GM12892 (cell line): ENCODE data around the gene NTSR1.

ENCODE experiments used
- DNase-seq: peaks from one replicate; pipeline ENCODE4 v3.0.0; 2011; ENCODE audit not compliant: insufficient read length
- FAIRE-seq: peaks from 2 replicates; lab custom pipeline; 2011; peaks lifted over from hg19 to GRCh38; lab: Jason Lieb, UNC
- POLR2A ChIP-seq: IDR thresholded peaks from 2 replicates; pipeline ENCODE4 v1.6.1; 2011; ENCODE audit warnings: low read depth, low read length, control low read depth
- POLR2AphosphoS5 ChIP-seq: IDR thresholded peaks from 2 replicates; pipeline ENCODE4 v1.6.1; 2011; ENCODE audit warnings: low read depth, low read length, control low read depth
- TAF1 ChIP-seq: IDR thresholded peaks from 2 replicates; pipeline ENCODE4 v1.6.1; 2011; ENCODE audit warnings: low read depth, mild to moderate bottlenecking, control low read depth, low read length, borderline replicate concordance

NTSR1 gene

DNA sequence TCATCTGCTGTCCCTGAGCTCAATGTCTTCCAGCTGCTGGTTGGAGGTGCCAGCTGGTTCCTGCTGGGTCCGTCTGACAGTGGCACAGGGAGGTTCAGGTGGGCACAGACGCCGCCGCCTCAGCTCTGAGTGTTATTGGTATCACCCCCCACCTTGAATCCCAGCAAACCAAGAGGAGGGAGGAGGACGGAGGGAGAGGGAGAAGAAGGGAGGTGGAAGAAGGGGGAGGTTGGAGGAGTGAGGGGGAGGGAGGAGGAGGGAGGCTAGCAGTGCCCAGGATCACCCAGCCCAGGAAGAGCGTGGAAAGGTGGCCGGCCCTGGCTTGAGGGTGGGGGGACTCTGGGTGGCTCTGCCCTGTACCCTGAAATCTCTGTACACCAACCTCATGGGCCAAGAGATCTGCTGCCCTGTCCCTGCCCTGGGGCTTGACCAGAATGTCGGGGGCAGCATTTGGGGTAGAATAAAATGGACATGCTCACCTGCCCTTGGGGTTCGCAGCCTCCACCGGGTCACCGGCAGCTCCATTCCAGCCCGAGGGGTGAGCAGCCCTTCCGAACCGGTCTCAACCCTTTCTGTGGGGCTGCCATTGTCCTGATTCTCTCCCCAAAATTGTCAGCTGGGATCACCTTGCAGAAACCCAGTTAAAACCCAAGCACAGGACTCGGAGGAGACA lies 17.1 kb downstream of the NTSR1 start:
- no peak for DNase-seq
- TF ChIP-seq POLR2AphosphoS5 (no peak), POLR2A (no peak), TAF1 (no peak)
- FAIRE-seq, result no peak

DNA sequence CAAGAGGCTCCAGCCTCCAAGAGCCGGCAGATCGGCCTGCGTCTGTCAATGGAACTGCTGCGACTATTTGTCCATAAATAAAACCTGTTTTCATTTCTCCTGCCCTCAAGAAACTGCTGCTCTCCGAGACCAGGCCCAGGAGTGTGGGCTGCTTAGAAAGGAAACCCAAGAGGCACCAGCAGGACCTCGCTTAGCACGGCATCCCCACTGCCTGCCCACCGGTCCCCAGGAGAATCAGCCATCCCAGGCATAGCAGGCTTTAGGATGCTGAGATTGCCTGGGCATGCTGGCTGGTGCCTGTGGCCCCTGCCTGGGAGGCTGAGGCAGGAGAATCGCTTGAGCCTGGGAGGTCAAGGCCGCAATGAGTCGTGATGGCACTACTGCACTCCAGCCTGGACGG lies 17.6 kb downstream of the NTSR1 start:
- no peak for FAIRE-seq
- no peak for TF ChIP-seq POLR2AphosphoS5
- no peak for DNase-seq

DNA sequence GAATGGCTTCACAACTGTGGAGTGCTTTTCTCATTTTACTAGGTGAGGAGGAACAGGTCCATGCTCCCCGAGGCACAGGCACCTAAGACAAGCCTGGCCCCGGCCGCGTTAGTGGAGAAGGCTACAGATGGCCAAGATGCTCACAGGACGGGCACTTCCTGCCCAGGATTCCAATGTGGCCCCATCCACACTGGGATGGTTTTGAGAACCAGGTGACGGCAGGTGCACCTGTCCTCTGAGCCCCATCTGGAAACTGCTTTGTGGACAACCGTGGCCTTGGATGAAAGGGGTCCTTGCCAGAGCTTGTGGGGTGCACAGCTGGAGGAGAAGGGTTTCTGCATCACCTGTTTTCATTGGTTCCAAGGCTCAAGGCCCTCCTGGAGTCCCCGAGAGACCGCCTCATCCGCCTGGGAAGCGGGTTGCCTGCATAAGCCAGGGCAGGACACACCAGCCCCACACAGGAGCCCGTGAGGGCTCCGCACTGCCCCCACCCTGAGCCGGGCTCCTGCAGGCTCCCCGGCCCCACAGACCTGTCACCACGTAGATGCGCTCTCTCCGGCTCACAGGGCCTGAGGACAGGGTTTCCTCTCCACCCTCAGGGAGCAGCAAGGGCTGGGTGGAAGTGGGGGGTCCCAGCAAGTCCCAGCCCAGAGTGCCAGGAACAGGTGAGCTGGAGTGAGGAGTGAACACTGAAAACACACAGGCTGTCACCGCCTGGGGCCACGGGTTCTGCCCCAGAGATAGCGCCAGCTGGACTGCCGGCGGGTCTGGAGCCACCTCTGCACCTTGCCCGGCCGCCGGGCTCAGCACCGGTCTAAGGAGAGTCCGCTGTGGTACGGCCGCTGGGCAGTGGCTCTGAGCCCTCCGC lies 18.3 kb downstream of the NTSR1 start:
- no peak for TF ChIP-seq POLR2AphosphoS5
- no peak for TF ChIP-seq POLR2A
- TF ChIP-seq TAF1, result no peak
- FAIRE-seq, result no peak
- DNase-seq, result no peak

DNA sequence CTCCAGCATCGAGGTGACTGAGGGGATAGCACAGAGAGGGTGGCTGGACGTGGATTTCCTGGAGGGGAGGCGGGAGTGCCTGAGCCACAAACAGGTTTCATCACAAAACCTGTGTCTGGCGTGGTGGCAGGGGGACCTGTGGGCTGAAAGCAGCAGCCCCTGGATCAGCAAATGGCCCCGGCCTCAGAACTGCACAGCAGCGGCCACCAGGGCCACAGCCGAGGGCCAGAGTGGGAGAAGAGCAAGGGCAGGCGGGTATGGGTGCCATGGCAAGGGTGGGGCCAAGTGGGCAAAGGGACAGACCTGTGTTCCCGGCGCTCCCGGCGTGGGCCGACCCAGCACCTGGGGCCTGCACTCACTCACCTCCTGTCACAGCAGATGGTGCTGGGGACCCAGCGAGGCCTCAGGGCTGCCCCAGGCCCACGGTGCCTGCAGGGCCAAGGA lies 19.0 kb downstream of the NTSR1 start:
- no peak for TF ChIP-seq POLR2AphosphoS5
- no peak for TF ChIP-seq POLR2A
- TF ChIP-seq TAF1, result no peak
- DNase-seq (no peak), FAIRE-seq (no peak)

DNA sequence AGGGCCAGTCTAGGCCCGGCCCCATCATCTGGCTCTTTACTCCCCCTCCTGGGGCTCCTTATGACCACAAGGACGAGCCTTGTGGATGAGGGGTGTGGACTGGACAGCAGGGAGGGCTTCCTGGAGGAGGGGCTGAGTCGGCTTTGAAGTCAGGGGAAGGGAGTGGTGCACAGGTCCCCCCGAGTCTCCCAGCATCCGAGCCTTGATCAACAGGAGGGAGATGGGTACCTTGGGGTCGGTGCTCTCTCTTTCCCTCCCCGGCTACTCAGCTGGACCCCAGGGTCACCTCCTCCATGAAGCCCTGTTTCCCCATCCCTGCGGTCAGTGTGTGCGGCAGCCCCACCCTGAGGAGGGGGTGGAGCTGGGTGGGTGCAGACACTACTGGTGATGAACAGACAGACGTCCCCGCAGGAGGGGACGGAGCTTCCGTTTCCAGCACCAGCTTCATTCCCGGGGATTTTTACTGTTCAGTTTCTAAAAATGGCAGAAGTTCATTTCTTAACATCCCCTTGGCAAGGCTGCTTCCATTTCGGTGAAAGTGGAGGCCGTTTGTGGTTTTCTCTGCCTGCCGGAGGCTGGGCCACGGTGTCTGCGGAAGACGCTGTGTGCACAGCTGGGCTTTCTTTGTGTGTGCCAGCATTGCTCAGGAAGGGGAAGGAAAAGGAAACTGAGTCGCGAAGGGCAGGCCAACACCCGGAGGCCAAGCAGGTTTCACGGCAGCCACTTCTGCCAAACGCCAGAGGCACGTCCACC lies 19.6 kb downstream of the NTSR1 start:
- FAIRE-seq (no peak), DNase-seq (no peak)
- TF ChIP-seq POLR2A (no peak), TAF1 (no peak), POLR2AphosphoS5 (no peak)

DNA sequence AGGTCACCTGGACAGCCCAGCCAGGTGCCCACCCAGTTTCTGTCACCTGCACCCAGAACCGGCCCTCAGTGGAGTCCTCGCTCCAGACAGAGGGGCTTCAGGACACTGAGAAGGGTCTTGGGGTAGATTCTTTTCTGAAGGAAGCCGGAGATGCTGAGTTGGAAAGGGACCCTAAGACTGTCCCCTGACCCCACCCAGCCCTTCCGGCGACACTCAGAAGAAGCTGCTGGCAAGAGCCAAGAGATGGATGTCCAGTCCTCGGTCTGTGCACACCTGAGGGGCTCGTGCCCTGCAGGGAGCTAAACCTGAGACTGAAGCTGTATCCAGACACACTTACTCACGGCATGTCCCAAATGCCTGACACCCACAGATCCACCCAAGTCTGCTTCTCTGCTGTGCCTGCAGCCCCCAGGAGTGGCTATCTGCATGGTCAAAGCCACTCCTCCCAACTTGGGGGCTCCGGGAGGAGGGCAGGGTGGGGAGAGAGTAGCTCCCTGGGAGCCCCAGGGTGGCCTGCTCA lies 20.2 kb downstream of the NTSR1 start:
- DNase-seq (no peak), FAIRE-seq (no peak)

DNA sequence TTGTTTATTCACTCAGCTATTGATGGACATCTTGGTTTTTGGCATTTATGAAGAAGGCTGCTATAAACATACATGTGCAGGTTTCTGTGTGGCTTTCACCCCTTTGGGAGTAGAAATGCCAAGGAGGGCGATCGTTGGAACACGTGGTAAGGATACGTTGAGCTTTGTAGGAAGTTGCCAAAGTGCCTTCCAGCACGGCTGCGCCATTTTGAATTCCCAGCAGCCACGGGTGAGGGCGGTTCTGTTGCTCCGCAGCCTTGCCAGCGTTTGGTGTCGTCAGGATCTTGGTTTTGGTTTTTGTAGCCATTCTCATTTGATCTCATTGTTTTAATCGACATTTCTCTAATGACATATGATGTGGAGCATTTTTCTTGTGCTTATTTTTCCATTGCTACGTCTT lies 21.8 kb downstream of the NTSR1 start:
- FAIRE-seq, result no peak
- DNase-seq, result no peak
- TF ChIP-seq POLR2AphosphoS5 (no peak), POLR2A (no peak), TAF1 (no peak)

More for the DNA sequence above, 20.2 kb downstream of the NTSR1 start:
- TF ChIP-seq POLR2A (no peak), TAF1 (no peak), POLR2AphosphoS5 (no peak)

DNA sequence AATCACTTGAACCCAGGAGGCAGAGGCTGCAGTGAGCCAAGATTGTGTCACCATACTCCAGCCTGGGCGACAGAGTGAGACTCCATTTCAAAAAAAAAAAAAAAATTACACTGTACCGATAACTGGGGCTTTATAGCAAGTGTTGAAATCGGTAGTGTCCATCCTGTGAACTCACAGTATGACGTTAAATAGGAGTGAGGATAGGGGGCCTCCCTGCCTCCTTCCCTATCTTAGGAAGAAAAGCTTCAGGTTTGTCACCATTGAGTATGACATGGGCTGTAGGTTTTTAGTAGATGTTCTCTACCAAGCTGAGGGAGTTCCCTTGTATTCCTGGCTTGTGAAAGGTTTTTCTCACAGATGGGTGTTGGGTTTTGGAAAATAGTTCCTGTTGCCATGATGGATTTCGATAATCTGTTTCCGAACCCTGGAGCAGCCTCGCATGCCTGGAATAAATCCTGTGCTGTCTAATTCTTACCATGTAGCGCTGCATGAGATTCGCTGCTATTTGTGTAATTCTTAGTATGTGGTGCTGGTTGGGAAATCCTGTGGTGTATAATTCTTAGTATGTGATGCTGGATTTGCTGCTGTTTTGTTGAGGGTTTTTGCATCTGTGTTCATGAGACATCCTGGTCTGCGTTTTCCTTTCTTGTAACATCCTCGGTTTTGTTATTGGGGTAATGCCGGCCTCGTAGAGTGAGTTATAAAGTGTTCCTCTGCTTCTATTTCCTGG lies 23.6 kb downstream of the NTSR1 start:
- no peak for TF ChIP-seq POLR2AphosphoS5
- DNase-seq, result no peak
- FAIRE-seq, result no peak

DNA sequence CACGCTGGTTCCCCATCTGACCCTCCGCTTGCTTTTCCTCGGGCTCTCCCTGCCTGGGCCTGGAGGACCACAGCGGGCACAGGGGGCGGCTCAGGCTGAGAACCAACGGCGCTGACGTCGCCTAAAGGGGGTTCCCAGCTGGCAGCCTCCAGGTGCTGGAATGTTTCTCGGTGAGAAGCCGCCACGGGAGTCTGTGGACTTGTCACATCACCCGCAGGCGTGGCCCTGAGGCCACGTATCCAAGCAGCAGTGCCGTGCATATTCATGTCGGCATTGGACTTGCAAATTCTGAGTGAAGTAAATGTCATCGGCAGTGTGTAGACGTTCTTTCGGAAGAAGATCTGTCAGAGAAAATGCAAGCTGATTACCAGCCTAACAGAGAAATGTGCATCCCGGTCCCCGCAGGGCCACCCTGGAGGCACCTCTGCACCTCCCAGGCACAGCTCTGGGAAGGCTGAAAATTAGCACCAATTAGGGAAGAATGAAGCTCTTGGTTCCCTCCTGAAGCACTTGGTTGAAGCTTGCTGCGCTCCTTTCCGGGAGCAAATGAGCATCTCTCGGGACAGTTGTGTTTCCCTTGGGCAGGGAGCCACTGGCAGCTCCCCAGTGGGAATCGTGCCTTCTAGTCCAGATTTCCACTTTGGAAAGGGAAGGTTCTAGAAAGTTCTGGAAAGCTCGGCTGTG lies 24.3 kb downstream of the NTSR1 start:
- DNase-seq (no peak), FAIRE-seq (no peak)
- TF ChIP-seq POLR2A (no peak), TAF1 (no peak), POLR2AphosphoS5 (no peak)

DNA sequence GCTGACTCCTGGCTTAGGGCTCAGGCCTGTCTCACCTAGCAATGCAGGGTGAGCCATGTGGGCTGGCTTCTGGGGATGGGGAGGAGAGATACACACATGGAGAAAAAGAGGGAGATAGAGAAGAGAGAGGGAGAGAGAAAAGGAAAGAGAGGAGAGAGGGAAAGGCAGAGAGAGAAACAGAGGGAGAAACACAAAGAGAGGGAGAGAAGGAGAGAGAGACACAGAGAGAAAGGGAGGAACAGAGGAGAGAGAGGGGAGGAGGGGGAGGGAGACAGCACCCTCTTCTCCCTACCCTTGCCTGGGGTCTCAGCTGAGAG lies 24.8 kb downstream of the NTSR1 start:
- DNase-seq, result no peak
- FAIRE-seq, result no peak
- TF ChIP-seq POLR2A (no peak), TAF1 (no peak), POLR2AphosphoS5 (no peak)
